AG09309 (cell line): ENCODE measurements around the gene KYAT1.
A peak's percentile ranks its signal among the peaks of the same experiment; 100 is the strongest.

Source experiments
- DNase-seq: peaks from one replicate; pipeline ENCODE4 v3.0.0-alpha.2; 2010; ENCODE audit warnings: low read depth
- H3K4me3 ChIP-seq: 2 replicates; pipeline ENCODE4 v1.5.1; 2011; ENCODE audit warnings: mild to moderate bottlenecking, low read depth, low read length, moderate library complexity; ENCODE audit not compliant: control insufficient read depth
- CTCF ChIP-seq: IDR thresholded peaks from 2 replicates; pipeline ENCODE4 v1.5.1; 2011; ENCODE audit warnings: mild to moderate bottlenecking, low read depth, low read length, inconsistent platforms; ENCODE audit not compliant: insufficient read depth, control insufficient read depth; ENCODE audit errors: missing control alignments

The KYAT1 gene

DNA sequence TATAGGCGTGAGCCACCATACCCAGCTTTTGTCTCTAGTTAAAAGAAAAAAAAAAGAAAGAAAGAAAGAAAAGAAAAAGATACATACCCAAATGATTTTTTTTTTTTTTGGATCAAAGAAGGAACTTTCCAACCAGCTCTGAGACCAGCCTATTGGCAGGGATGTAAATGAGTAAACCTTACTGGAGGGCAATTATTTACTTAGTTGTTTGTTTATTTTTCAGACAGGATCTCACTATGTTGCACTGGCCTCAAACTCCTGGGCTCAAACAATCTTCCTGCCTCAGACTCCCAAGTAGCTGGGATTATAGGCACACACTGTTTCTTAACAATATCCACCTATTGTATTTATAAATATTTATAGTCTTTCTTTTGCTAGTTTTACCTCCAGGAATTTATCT, 41.2 kb downstream of the KYAT1 start:
- no peak overlapping the region for H3K4me3 ChIP-seq
- TF ChIP-seq CTCF = no peak
- DNase-seq = no peak

DNA sequence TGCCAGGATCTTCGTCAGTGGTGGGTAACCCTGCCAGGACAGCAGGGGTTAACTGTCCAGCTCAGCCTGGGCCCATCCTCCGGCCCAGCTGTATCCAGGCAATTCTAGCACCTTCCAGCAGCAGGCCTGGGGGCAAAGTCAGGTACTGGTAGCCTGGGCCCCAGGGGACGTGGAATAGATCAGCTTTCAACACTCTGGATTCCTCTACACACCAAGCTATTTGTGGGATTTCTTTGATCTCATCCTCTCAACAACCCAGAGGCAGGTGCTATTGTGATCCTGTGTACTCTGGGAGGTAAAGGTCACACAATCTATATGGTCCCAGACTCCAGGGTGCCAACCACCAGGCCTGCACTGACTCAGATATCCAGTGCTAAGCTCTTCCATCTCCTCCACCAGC, 43.4 kb downstream of the KYAT1 start:
- no peak overlapping the region for H3K4me3 ChIP-seq
- no peak for TF ChIP-seq CTCF
- no peak for DNase-seq

DNA sequence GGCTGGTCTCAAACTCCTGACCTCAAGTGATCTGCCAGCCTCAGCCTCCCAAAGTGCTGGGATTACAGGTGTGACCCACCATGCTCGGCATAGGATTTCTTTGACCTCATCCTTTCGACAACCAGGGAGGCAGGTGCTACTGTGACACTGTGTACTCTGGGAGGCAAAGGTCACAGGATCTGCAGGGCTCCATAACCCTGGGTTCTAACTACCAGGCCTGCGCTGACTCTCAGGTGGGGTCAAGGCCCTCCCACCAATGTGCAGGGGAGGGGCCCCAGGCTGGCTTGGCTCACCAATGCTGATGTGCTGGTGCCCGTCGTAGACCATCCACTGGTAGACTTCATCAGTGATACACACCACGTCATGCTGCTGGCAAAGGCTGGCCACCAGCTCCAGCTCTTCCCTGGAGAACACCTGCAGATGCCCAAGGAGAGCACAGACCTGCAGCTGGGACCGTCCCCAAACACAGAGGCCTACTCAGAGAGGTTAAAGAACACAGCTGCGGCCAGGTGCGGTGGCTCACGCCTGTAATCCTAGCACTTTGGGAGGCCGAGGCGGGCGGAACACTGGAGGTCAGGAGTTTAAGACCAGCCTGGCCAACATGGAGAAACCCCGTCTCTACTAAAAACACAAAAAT, 45.1 kb downstream of the KYAT1 start:
- DNase-seq = no peak
- H3K4me3 ChIP-seq = no peak overlapping the region
- no peak for TF ChIP-seq CTCF

DNA sequence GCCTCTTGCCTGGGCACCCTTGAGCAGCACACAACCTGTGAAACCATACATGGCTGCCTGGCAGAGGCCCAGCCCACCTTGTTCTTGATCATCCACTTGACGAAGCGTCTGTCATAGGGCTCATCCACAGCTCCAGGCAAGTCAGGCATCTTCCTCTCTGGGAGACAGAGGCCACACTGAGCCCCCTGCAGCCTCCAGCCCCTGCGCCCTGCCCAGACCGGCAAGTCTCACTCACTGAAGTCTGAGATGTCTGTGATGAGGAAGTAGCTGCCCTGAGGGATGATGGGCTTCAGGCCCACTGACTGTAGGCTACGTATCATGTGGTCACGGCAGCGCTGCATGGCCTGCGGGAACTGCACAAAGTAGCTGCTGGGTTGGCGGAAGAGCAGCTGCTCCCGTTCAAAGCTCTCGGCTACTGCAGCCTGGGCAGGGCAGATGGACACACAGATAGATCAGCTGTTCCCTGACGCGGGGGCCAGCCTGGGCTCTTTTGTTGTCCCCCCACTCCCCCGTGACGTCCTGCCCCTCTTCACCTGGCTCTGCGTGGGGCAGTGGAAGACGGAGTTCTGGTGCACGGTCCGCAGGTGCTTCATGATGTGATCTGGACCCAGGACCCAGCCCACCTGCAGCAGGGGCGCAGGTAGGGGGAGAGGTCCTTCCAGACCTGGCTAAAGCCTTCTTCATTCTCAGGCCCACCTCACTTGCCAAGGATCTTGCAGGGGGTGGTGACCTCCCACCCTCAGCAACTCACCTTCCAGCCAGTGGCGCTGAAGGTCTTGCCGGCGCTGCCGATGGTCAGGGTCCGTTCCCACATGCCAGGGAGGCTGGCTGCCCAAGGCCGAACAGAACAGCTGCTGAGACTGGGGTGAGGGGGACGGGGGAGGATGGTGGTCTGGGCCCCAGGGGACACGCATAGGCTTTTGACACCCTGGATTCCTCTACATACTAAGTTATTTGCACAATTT, 46.2 kb downstream of the KYAT1 start:
- no peak for TF ChIP-seq CTCF
- H3K4me3 ChIP-seq = no peak overlapping the region
- no peak for DNase-seq

DNA sequence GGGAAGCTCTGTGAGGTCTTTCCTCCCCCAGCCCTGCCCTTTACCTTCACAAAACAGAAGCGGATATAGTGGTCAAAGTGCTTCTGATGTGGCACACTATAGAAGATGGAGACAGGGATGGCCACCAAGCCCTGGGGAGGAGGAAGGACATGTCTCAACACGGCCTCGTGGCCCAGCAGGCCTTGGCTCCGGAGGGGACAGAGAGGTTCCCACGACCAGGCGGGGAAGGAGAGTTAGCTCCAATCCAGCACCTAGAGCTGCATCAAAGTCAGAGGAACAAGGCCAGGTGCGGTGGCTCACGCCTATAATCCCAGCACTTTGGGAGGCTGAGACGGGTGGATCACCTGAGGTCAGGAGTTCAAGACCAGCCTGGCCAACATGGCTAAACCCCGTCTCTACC, 48.1 kb downstream of the KYAT1 start:
- DNase-seq = no peak
- TF ChIP-seq CTCF = no peak
- H3K4me3 ChIP-seq = no peak overlapping the region

- peak within 1 kb of the TSS; percentile 80 for H3K4me3 ChIP-seq
- TF ChIP-seq CTCF = no peak
- peak; percentile 52 for DNase-seq
Observed at GRCh38 chr9:128829477-128830251, 52.1 kb downstream of the KYAT1 start, which contains the start of gene SPOUT1. TSS of gene SPOUT1 (minus strand) at chr9:128829794. CDS start at chr9:128829780, 14 bp downstream.
